ENCODE data around the gene PTP4A2.

DNA sequence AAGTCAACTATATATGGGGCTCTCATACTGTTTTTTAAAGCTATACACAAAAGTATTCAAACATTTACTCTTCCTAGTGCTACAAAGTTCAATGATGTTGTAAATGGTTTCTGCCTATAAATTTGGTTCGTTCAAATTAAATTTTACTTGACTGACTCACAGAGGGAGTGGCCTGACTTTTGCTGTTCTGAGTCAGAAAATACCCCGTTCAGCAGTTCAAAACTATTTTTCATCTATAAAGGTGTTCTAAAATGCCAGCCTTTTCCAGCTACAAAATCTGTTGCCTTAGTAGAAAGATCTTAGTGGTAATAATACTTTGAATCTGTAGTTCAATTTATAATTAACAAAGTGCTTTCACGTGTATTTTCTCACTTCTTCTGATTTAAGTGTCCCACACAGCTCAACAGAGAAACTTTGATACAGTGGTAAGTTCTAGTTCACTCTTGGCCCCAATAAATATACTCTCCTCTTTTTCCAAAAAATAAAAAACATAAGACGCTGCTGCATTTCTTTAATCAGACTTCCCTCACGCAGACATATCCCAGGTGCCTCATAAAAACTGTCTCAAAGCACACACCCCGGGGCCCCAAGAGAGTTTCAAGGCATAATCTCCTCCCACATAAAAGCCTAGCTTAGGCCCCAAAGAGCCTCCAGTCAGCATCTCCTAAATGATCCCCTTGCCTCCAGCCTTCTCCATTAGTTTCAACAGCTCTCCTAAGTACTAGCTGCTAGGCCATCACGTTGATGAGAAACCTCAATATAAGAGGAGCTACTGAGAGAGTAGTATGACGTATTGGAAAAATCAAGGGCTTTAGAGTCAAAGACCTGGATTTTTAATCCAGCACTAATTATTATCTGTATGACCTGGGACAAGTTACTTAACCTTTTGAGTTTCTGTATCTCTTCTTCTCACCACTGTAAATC, 3.2 kb downstream of the PTP4A2 start:
- TF ChIP-seq EZH2phosphoT487 (IDR thresholded peaks at IDR 0.05; ENCODE audit: borderline replicate concordance) (no peak), CTCF (conservative IDR thresholded peaks at IDR 0.05; ENCODE audit: low read length) (no peak)
